Stimulated activated CD4-positive, alpha-beta T cell treated with anti-CD3 and anti-CD28 coated beads, Interleukin-1b, Interleukin-23, amount 100 ng/mL, for 24 hours (primary cell): ENCODE results near the gene TJP2.
A peak's percentile ranks its signal among the peaks of the same experiment; 100 is the strongest.

ENCODE experiments used
- DNase-seq, 4 experiments: peaks; one replicate each; pipeline ENCODE4 v3.0.0-alpha.2; 2020; ENCODE audit warnings: low read depth in 4 of 4, low spot score in 1 of 4

Gene TJP2

GRCh38 chr9:69173891-69174615, at the start of gene TJP2:
TSS of gene TJP2 (plus strand) at chr9:69174277. CDS start at chr9:69174373, 96 bp downstream.
- peak in 1 of 4 experiments; percentile 30 for DNase-seq

GRCh38 chr9:69130456-69131441, 43.3 kb upstream of the TJP2 start:
- no peak for DNase-seq

- no peak for DNase-seq
These were observed 42.4 kb upstream of the TJP2 start for GRCh38 chr9:69131682-69132081.

GRCh38 chr9:69132361-69132760, 41.7 kb upstream of the TJP2 start:
- no peak for DNase-seq

GRCh38 chr9:69134412-69134811, 39.7 kb upstream of the TJP2 start:
- DNase-seq, result no peak

GRCh38 chr9:69136185-69136584, 37.9 kb upstream of the TJP2 start:
- no peak for DNase-seq

GRCh38 chr9:69136779-69137178, 37.3 kb upstream of the TJP2 start:
- DNase-seq, result no peak

GRCh38 chr9:69137311-69137710, 36.8 kb upstream of the TJP2 start:
- no peak for DNase-seq

- DNase-seq, result no peak
These were observed 34.5 kb upstream of the TJP2 start for GRCh38 chr9:69139596-69139995.

GRCh38 chr9:69140123-69140735, 33.8 kb upstream of the TJP2 start:
- DNase-seq, result no peak

- DNase-seq, result no peak
These were observed 32.2 kb upstream of the TJP2 start for GRCh38 chr9:69141851-69142250.

- DNase-seq, result no peak
These were observed 30.8 kb upstream of the TJP2 start for GRCh38 chr9:69143291-69143690.

- no peak for DNase-seq
These were observed 28.8 kb upstream of the TJP2 start for GRCh38 chr9:69145144-69145715.

- no peak for DNase-seq
These were observed 26.8 kb upstream of the TJP2 start for GRCh38 chr9:69147041-69147834.

- no peak for DNase-seq
These were observed 24.7 kb upstream of the TJP2 start for GRCh38 chr9:69149321-69149807.

GRCh38 chr9:69151506-69151905, 22.6 kb upstream of the TJP2 start:
- DNase-seq, result no peak

GRCh38 chr9:69153707-69154521, 20.2 kb upstream of the TJP2 start:
- no peak for DNase-seq

- no peak for DNase-seq
These were observed 18.6 kb upstream of the TJP2 start for GRCh38 chr9:69155341-69156030.
